ENCODE results near the gene C1QTNF5.

The C1QTNF5 gene

DNA sequence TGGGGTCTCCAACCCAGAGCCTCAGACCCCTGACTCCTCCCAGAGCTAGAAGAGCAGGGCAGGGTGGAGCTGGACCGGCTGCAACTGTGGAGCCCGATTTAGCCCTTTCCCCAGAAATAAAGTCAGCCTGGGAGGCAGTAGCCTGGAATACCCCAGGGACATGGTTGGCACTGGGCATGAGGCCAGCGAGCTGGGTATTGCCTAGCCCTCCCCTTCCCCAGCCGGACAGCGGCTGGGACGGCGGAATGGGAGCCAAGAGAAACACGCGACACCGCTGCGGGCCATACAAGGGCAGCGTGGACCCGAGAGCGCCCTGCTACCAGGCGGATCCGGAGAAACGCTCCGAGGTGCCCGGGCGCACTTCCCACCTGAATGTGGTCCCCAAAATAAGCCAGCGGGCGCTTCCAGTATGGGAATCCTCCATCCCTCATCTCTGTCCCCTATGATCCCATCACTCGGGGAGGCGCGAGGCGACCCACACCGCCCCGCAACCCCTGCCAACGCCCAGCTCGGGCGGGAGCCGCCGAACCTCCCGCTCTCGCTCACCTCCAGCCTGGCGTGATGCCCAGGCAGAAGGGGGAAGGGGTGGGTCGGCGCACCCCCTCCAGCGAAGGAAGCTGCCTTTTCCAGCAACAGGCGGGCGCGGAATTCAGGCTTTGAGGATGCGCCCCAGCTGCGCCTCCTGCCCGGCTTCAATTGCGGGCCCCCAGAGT is 24.5 kb downstream of the C1QTNF5 start (continued):
- TF ChIP-seq PBX3 (CRISPR knock-in tag; IDR thresholded peaks at IDR 0.05) (no peak), ZNF354C (tag by site-specific recombination; IDR thresholded peaks at IDR 0.05; ENCODE audit: borderline replicate concordance, low read depth) (no peak), ZNF521 (tag by site-specific recombination; IDR thresholded peaks at IDR 0.05) (no peak), ZNF335 (tag by site-specific recombination; conservative IDR thresholded peaks at IDR 0.05) (peak; percentile 58), KLF9 (tag by site-specific recombination; IDR thresholded peaks at IDR 0.05; ENCODE audit: low read depth) (peak; percentile 66), GLIS1 (tag by site-specific recombination; IDR thresholded peaks at IDR 0.05) (no peak), ZXDB (tag by site-specific recombination; IDR thresholded peaks at IDR 0.05) (0 out of 2 replicates have a peak, but pooled peaks have one; percentile 15), ZNF626 (tag by site-specific recombination; IDR thresholded peaks at IDR 0.05) (no peak), SCRT2 (tag by site-specific recombination; IDR thresholded peaks at IDR 0.05) (peak; percentile 96), ZFHX2 (tag by site-specific recombination; conservative IDR thresholded peaks at IDR 0.05) (peak; percentile 52), ZNF202 (tag by site-specific recombination; IDR thresholded peaks at IDR 0.05; ENCODE audit: borderline replicate concordance) (no peak), ZSCAN23 (tag by site-specific recombination; IDR thresholded peaks at IDR 0.05) (no peak), GLIS2 (tag by site-specific recombination; IDR thresholded peaks at IDR 0.05) (peak; percentile 62; the same call in 1 of the 2 replicates), ZNF391 (tag by site-specific recombination; IDR thresholded peaks at IDR 0.05; ENCODE audit: borderline replicate concordance, low read depth) (no peak), ZNF623 (tag by site-specific recombination; IDR thresholded peaks at IDR 0.05) (no peak), ZNF560 (tag by site-specific recombination; IDR thresholded peaks at IDR 0.05; ENCODE audit: borderline replicate concordance) (no peak), SP7 (tag by site-specific recombination; IDR thresholded peaks at IDR 0.05) (0 out of 2 replicates have a peak, but pooled peaks have one; percentile 38), ZBTB11 (tag by site-specific recombination; conservative IDR thresholded peaks at IDR 0.05; ENCODE audit: low read depth) (peak; percentile 61), EGR2 (tag by site-specific recombination; IDR thresholded peaks at IDR 0.05; ENCODE audit: low read depth) (peak; percentile 64; the same call in 1 of the 2 replicates), ZNF610 (tag by site-specific recombination; IDR thresholded peaks at IDR 0.05; ENCODE audit: borderline replicate concordance) (no peak), WT1 (tag by site-specific recombination; IDR thresholded peaks at IDR 0.05) (no peak), ZNF214 (tag by site-specific recombination; IDR thresholded peaks at IDR 0.05; ENCODE audit: borderline replicate concordance) (no peak), ZNF701 (tag by site-specific recombination; IDR thresholded peaks at IDR 0.05) (no peak), ZBTB7A (tag by site-specific recombination; IDR thresholded peaks at IDR 0.05; ENCODE audit: low read depth) (no peak), ZNF677 (tag by site-specific recombination; IDR thresholded peaks at IDR 0.05) (no peak)
- TF ChIP-seq, protein P1, sequence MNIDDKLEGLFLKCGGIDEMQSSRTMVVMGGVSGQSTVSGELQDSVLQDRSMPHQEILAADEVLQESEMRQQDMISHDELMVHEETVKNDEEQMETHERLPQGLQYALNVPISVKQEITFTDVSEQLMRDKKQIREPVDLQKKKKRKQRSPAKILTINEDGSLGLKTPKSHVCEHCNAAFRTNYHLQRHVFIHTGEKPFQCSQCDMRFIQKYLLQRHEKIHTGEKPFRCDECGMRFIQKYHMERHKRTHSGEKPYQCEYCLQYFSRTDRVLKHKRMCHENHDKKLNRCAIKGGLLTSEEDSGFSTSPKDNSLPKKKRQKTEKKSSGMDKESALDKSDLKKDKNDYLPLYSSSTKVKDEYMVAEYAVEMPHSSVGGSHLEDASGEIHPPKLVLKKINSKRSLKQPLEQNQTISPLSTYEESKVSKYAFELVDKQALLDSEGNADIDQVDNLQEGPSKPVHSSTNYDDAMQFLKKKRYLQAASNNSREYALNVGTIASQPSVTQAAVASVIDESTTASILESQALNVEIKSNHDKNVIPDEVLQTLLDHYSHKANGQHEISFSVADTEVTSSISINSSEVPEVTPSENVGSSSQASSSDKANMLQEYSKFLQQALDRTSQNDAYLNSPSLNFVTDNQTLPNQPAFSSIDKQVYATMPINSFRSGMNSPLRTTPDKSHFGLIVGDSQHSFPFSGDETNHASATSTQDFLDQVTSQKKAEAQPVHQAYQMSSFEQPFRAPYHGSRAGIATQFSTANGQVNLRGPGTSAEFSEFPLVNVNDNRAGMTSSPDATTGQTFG (tag by site-specific recombination; IDR thresholded peaks at IDR 0.05; ENCODE audit: borderline replicate concordance): no peak
- TF ChIP-seq, protein P2, sequence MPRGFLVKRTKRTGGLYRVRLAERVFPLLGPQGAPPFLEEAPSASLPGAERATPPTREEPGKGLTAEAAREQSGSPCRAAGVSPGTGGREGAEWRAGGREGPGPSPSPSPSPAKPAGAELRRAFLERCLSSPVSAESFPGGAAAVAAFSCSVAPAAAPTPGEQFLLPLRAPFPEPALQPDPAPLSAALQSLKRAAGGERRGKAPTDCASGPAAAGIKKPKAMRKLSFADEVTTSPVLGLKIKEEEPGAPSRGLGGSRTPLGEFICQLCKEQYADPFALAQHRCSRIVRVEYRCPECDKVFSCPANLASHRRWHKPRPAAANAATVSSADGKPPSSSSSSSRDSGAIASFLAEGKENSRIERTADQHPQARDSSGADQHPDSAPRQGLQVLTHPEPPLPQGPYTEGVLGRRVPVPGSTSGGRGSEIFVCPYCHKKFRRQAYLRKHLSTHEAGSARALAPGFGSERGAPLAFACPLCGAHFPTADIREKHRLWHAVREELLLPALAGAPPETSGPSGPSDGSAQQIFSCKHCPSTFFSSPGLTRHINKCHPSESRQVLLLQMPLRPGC (tag by site-specific recombination; IDR thresholded peaks at IDR 0.05): no peak
- TF ChIP-seq, protein P3, sequence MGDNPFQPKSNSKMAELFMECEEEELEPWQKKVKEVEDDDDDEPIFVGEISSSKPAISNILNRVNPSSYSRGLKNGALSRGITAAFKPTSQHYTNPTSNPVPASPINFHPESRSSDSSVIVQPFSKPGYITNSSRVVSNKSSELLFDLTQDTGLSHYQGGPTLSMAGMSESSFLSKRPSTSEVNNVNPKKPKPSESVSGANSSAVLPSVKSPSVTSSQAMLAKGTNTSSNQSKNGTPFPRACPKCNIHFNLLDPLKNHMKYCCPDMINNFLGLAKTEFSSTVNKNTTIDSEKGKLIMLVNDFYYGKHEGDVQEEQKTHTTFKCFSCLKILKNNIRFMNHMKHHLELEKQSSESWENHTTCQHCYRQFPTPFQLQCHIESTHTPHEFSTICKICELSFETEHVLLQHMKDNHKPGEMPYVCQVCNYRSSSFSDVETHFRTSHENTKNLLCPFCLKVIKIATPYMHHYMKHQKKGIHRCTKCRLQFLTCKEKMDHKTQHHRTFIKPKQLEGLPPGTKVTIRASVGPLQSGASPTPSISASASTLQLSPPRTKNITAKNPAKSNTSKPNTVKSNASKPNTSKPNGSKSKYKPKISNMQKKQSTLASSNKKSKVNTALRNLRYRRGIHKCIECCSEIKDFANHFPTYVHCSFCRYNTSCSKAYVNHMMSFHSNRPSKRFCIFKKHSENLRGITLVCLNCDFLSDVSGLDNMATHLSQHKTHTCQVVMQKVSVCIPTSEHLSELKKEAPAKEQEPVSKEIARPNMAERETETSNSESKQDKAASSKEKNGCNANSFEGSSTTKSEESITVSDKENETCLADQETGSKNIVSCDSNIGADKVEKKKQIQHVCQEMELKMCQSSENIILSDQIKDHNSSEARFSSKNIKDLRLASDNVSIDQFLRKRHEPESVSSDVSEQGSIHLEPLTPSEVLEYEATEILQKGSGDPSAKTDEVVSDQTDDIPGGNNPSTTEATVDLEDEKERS (tag by site-specific recombination; IDR thresholded peaks at IDR 0.05): no peak
